HG03460 (cell line): ENCODE measurements around the gene RFFL.
"Not testable (repeated sequence)": the region's sequence is repeated elsewhere in the genome, so short reads cannot be mapped to it uniquely, and the experiment has no call there.

Experiments used
- ATAC-seq: cut with Tn5 transposase; IDR thresholded peaks from one replicate; pipeline ENCODE4 v1.9.1; 2021; ENCODE audit not compliant: unreplicated experiment

RFFL gene

DNA sequence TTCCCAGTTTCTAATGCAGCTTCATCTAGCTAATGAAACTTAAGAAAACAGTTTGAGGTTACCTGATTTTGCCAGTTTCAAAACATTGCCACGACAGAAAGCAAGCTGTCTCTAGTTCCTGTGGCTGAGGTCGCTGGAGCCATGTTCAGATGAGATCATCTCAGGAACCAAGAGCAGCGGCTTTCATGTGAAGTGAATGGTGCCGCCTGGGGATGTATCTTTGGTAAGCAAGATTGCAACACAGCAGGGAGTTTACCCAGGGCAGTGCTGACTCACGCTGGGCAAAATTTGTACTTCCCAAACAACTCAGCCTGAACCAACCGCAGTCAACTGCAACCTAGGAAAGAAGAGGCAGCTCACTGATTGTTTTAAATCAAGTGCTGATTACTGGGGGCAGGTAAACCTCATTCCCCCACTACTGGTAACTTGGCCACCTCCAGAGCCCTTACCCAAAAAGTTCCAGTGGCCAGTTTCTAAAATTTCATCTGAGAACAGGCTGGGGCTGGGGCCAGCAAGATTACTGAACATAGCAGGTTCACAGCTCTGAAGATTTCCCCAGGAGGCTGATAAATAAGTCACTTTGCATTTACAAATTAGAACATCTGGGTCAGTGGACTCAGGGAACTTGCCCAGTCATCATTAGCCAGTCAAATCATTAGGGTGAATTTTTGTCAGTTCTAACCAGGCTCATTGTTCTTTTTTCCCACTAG is at the start of gene RFFL:
RFFL (minus strand) TSS at position 194 of the 710 bp plus-strand sequence. CDS start 37,154 bp downstream, outside the sequence.
- peak; percentile 86 for ATAC-seq

DNA sequence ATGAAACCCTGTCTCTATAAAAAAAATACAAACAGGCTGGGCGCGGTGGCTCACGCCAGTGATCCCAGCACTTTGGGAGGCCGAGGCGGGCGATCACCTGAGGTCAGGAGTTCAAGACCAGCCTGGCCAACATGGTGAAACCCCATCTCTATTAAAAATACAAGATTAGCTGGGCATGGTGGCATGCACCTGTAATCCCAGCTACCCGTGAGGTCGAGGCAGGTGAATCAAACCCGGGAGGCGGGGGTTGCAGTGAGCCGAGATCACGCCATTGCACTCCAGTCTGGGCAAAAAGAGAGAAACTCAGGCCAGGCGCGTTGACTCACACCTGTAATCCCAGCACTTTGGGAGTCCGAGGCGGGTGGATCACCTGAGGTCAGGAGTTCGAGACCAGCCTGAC is 47.3 kb upstream of the RFFL start:
- not testable (repeated sequence) for ATAC-seq

DNA sequence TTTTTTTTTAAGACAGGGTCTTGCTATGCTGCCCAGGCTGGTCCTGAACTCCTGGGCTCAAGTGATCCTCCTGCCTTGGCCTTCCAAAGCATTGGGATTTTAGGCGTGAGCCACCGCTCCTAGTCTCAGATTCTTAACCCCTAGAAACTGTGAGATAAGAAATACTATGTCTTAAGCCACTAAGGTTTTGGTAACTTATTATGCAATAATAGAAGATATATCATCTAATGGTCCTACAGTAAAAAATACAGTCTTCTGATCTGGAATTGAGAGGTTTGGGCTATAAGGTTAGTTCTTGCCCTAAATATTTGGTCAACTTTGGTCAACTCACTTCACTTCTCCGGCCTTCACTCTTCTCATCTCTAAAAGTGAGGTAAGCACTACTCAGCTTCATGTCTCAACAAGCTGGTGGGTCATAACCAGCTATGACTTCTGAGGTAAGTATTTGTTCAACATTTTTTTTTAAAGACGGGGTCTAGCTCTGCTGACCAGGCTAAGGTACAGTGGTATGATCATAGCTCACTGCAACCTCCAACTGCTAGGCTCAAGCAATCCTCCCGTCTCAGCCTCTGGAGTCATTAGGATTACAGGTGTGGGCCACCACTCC is 41.4 kb upstream of the RFFL start:
- ATAC-seq = no peak

DNA sequence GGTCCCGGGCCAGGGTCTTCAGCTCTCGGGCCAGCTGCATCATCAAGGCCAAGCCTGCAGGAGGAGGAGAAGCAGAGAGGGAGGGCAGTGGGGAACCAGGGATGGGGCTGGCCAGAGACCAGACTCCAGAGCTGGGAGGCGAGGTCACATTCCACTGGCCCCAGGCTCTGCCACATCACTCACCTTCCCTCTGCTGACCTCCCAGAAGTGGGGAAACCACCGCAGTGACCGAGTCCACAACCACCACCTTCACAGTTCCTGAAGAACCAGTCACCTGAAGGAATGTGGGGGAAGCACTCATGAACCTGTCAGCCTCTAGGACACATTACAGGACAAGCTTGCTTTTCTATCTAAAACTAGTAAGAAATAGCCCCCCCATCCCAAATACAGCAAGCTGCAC is 39.8 kb upstream of the RFFL start:
- no peak for ATAC-seq

- ATAC-seq = no peak
Measured at GRCh38 chr17:35101725-35102124, 38.2 kb upstream of the RFFL start.

- ATAC-seq = no peak
Measured at GRCh38 chr17:35101036-35101435, 37.5 kb upstream of the RFFL start.

- ATAC-seq = no peak
Measured at GRCh38 chr17:35099908-35100307, 36.4 kb upstream of the RFFL start.

GRCh38 chr17:35097776-35098175 is 34.3 kb upstream of the RFFL start:
- ATAC-seq = no peak

GRCh38 chr17:35095741-35096140 is 32.2 kb upstream of the RFFL start:
- ATAC-seq = no peak

DNA sequence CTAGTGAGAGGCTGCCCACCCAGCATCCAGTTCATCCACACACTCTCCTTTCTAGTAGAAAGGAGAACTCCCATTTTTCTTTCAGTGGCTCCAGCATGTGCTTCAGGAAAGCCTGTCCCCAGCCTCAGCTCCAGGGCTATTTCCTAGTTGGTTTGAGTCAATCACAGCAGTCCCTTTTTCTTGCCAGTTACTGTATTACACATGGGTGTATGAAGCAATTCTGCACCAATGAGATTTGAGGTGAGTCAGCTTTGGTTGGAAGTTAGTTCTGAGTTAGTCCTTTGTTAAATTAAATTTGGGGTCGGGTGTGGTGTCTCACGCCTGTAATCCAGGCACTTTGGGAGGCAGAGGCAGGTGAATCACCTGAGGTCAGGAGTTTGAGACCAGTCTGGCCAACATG is 31.4 kb upstream of the RFFL start:
- no peak for ATAC-seq

DNA sequence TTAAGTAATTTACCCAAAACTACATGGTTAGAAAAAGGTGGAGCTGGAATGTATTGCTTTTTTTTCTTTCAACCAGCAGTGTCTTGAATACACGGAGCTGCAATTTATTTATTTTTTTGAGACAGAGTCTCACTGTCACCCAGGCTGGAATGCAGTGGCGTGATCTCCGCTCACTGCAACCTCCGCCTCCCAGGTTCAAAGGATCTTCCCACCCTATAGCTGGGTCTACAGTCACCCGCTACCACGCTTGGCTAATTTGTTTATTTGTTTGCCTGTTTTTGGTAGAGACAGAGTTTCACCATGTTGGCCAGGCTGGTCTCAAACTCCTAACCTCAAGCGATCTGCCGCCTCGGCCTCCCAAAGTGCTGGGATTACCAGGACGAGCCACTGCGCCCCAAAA is 27.2 kb upstream of the RFFL start:
- not testable (repeated sequence) for ATAC-seq

DNA sequence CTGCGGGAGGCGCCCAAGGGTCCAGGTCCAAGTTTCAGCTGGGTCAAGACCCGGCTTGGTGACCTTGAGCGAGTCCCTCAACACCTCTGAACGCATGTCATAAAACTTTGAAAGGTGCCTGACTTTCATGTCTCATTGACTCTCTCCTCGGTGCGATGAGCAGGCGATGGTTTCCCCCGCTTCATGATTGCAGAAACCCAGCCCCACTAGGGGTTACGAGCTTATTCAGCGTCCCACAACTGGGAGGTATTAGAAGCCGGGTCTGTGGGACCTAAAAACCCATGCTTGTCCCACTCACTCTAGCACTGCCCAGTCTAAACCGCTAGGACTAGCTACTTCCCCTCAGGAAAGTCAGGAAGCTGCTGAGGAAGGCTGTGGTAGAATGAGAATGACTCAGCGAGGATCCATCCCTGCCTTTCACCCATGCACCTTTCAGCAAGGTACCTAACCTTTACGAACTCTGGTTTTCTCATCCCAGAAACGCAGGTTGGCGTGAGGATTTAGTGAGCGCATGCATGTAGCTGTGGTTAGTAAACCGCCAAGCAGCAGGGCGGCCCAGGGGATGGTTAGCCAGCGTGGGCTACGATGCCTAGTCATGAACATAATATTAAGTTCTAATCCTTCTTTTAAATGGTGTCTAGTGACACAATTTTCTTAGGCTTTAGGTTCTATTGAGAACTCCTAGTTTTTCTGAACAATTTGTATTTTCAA is 26.2 kb upstream of the RFFL start:
- peak; percentile 6 for ATAC-seq

GRCh38 chr17:35088881-35089585 is 25.5 kb upstream of the RFFL start:
- peak; percentile 62 for ATAC-seq

DNA sequence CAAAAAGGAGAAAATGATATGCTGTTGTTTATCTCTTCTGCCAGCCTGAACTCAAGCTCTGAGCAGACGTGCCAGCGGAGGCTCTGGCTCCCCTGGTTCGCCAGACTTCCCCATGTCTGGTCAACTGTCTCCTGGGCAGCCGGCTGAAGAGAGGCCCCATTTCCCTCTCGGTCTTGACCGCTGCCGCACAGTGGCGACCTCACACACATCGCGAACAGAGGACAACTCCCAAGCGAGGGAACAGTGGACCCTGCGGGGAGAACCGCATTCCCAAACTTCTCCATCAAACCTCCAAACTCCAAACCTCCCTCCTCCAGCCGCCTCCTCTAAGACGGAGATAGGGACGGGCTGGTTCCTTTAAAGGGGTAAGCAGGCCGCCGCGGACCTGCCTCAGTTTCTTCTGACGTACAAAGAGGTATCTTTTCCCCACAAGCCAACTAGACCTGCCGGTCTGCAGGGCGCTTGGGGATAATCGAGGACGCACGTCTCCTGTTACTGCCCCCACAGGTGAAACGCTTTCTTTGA is 24.9 kb upstream of the RFFL start:
- peak; percentile 7 for ATAC-seq

DNA sequence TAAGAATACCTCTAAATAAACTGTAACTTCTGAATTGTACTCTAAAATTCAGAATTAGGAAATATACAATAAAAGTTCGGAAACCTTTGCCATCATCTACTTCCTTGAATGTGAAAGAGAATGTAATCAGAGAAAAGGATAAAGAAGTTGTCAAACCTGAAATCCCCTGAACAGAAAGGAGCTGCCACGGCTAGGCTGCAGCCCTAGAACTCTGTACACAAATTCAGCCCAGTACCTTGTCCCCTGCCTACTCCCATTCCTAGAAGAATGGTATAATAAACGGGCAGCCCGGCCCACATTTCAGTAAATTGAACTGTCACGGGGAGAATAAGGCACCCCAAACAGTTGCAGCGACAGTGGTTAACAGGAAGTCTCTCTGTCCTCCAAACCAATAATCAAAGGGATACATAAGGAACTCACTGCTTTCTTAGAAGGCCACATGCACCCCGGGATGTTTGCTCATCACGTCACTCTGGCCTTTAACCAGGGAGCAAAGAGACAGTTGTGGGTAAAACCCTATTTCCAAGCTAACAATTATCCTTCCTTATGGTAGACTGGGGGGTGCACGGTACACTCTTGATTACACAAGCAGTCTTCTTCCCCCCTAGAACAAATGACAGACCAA is 24.3 kb upstream of the RFFL start:
- no peak for ATAC-seq

GRCh38 chr17:35086931-35087573 is 23.5 kb upstream of the RFFL start:
- no peak for ATAC-seq

DNA sequence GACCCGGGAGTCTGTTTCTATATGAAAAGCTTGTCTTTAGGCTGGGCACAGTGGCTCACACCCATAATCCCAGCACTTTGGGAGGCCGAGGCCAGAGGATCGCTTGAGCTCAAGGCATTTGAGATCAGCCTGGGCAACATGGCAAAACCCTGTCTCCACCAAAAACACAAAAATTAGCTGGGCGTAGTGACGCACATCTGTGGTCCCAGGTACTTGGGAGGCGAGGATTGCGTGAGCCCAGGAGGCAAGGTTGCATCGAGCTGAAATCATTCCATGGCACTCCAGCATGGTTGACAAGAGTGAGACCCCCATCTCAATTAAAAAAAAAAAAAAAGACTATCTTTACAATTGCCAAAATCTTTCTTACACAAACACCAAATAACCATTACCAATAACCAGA is 22.7 kb upstream of the RFFL start:
- no peak for ATAC-seq

- ATAC-seq = no peak
Measured at GRCh38 chr17:35084987-35085386, 21.5 kb upstream of the RFFL start.

DNA sequence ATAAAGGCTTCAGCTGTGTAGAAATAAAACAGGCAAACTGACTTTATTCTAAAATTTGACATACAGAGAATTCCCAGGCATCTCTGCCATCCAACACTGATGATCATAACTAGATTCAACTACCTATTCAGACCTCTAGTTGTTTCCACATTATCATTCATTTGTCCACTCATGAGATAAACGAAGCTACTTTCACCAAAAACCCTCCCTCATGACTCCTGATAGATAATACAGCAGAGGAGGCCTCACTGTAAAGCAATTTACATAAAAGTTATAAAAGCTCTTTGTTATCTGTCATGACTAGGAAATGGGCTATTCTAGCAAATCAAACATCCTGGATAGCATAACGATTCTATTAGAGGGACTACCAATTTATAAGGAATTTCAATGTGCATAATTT is 19.6 kb upstream of the RFFL start:
- ATAC-seq = no peak

DNA sequence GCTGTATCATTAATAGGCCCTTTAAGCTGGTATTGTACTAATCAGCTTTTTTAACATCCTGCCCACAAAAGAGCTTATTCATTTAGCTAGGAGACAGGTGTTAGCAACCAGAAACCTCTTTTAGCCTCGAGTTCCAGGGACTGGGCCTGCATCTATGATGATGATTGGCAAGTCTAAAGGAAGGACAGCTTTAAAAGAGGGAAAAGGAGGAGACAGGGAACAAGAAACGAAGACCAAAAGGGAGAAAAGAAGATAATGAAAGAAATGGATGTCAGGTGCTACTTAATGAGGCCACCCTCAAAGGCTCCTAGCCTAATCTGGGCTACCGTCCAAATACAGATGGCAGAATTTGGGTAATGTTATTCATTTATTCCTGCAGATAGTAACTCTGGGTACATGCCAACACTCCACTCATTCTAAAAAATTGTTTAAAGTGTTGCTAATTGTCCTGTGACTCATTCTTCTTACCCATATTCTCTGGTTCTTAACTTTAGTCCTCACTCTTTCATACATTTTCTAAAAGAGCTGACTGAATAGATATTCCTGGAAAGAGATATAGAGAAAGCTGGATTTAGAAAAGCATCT is 18.7 kb upstream of the RFFL start:
- no peak for ATAC-seq
